ENCODE data around the gene LIN7B. TPM values are rescaled to one million over a fixed set of nuclear protein-coding genes. Genes with fewer than 3 reads are reported as not detected.

The LIN7B gene
- total and polyA plus RNA-seq, 2 of the 8 experiments (the other 6 are each of a cell fraction or from before 2014, with no cell fraction given): 4.1 to 4.2 TPM

GRCh38 chr19:49135686-49136085, 21.5 kb downstream of the LIN7B start (continued):
- no peak for TF ChIP-seq CHD7 (IDR thresholded peaks at IDR 0.05; ENCODE audit: insufficient replicate concordance, low read length)
- no peak for TF ChIP-seq RBBP5 (IDR thresholded peaks at IDR 0.05; ENCODE audit: borderline replicate concordance, low read depth, low read length)
- no peak for TF ChIP-seq SIN3A (conservative IDR thresholded peaks at IDR 0.05 in 1 of 2, IDR thresholded peaks at IDR 0.05 in 1 of 2; ENCODE audit: low read depth in 1 of 2, low read length in 2 of 2)
- TF ChIP-seq TEAD4 (IDR thresholded peaks at IDR 0.05; ENCODE audit: low read depth, low read length): no peak
- no peak for TF ChIP-seq RNF2 (IDR thresholded peaks at IDR 0.05; ENCODE audit: borderline replicate concordance, low read depth, low read length, missing control alignments, poor library complexity, severe bottlenecking)
- TF ChIP-seq MAX (IDR thresholded peaks at IDR 0.05): no peak
- no peak for TF ChIP-seq POLR2A (IDR thresholded peaks at IDR 0.05; ENCODE audit: control extremely low read depth in 1 of 2, low read depth in 2 of 2, low read length in 2 of 2)
- no peak for TF ChIP-seq GABPA (IDR thresholded peaks at IDR 0.05; ENCODE audit: borderline replicate concordance, insufficient read depth, low read length)
- TF ChIP-seq CHD2 (IDR thresholded peaks at IDR 0.05; ENCODE audit: low read length): no peak
- no peak for TF ChIP-seq HDAC6 (IDR thresholded peaks at IDR 0.05; ENCODE audit: low read depth, low read length)
- TF ChIP-seq SUZ12 (IDR thresholded peaks at IDR 0.05; ENCODE audit: low read length): no peak
